Cardiac muscle cell (in vitro differentiated cells and primary cell): Measurements from ENCODE around the gene C6orf15. TPM values are rescaled to one million over a fixed set of nuclear protein-coding genes. Genes with fewer than 3 reads are reported as not detected.
A peak's percentile ranks its signal among the peaks of the same experiment; 100 is the strongest.

Experiments used
- DNase-seq, 2 donors: peaks; one replicate each; pipeline versions ENCODE4 v3.0.0 to v3.0.0-alpha.2; 2010 to 2017; ENCODE audit warnings: low read depth in 1 of 2, low spot score in 1 of 2
- H3K27ac ChIP-seq: fragments of 200-600 bp; sonication (generic); 2 replicates; pipeline ENCODE4 v1.5.1; 2016
- H3K27me3 ChIP-seq: fragments of 200-600 bp; sonication (generic); 2 replicates; pipeline ENCODE4 v1.6.0; 2016; ENCODE audit warnings: control low read depth
- H3K36me3 ChIP-seq: fragments of 200-600 bp; sonication (generic); 2 replicates; pipeline ENCODE4 v1.5.1; 2016; ENCODE audit warnings: control low read depth
- H3K4me1 ChIP-seq: fragments of 200-600 bp; sonication (generic); 2 replicates; pipeline ENCODE4 v1.8.1; 2017; ENCODE audit warnings: low read depth, mild to moderate bottlenecking, mixed run types
- H3K4me3 ChIP-seq: fragments of 200-600 bp; sonication (generic); 2 replicates; pipeline ENCODE4 v1.5.1; 2016; ENCODE audit warnings: mild to moderate bottlenecking
- H3K9me3 ChIP-seq: fragments of 200-600 bp; sonication (generic); 2 replicates; pipeline ENCODE4 v1.5.1; 2017; ENCODE audit warnings: low read depth, mild to moderate bottlenecking, control low read depth
- polyA plus RNA-seq: library from polyadenylated mRNA; unstranded; fragments of >200 nt; fragmentation: Nextera tagmentation; extraction: Ambion mirVana; gene quantifications from 2 replicates; pipeline ENCODE4 v1.2.1, GENCODE V29; 2016
- total RNA-seq: library from RNA; depleted of rRNA; stranded (reverse); fragments of >200 nt; gene quantifications from 2 replicates; pipeline ENCODE4 v1.2.3, GENCODE V29; 2016
- TF ChIP-seq, protein P1 (sequence below): IDR thresholded peaks from 2 replicates; pipeline ENCODE4 v1.5.1; 2012; ENCODE audit warnings: low read depth, mild to moderate bottlenecking, low read length

C6orf15 gene
- total and polyA plus RNA-seq, 2 experiments from 2014 or later: not detected

DNA sequence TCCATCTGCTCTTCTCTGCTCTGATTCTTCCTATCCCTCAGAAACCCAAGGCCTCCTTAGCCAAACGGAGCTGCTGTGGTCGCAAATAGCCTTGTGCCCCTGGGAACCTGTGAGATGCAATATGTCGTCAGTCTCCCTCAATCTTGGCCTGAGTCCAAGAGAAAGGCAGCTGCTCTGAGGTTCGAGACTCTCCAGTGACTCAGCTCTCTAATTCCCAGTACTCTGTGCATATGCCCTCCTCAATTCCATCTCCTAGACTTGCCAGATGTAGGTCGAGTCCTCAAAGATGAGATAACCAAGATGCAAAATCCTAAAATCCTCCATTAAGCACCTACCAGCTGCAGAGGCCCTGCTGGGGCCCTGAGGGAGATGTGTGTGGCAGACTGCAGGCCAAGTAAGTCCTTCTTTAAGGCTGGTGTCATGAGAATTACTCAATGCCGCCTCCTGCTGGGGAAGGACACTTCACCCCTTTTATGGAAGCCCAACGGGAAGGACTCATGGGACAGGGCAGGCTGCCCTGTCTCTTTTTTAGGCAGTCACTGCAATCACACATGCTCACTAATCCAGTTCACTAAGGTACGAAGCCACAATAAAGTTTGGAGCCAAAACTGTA, 28.5 kb downstream of the C6orf15 start:
- no peaks in the 10 kb centered on the region for H3K9me3 ChIP-seq
- H3K4me1 ChIP-seq: peaks cover 3% of the 10 kb centered on the region
- no peak overlapping the region for H3K27ac ChIP-seq
- H3K36me3 ChIP-seq: no peaks in the 10 kb centered on the region
- TF ChIP-seq, protein P1, sequence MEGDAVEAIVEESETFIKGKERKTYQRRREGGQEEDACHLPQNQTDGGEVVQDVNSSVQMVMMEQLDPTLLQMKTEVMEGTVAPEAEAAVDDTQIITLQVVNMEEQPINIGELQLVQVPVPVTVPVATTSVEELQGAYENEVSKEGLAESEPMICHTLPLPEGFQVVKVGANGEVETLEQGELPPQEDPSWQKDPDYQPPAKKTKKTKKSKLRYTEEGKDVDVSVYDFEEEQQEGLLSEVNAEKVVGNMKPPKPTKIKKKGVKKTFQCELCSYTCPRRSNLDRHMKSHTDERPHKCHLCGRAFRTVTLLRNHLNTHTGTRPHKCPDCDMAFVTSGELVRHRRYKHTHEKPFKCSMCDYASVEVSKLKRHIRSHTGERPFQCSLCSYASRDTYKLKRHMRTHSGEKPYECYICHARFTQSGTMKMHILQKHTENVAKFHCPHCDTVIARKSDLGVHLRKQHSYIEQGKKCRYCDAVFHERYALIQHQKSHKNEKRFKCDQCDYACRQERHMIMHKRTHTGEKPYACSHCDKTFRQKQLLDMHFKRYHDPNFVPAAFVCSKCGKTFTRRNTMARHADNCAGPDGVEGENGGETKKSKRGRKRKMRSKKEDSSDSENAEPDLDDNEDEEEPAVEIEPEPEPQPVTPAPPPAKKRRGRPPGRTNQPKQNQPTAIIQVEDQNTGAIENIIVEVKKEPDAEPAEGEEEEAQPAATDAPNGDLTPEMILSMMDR: peak; percentile 30
- DNase-seq: peak; percentile 49 to 75
- no peaks in the 10 kb centered on the region for H3K27me3 ChIP-seq
- H3K4me3 ChIP-seq: no peak overlapping the region

DNA sequence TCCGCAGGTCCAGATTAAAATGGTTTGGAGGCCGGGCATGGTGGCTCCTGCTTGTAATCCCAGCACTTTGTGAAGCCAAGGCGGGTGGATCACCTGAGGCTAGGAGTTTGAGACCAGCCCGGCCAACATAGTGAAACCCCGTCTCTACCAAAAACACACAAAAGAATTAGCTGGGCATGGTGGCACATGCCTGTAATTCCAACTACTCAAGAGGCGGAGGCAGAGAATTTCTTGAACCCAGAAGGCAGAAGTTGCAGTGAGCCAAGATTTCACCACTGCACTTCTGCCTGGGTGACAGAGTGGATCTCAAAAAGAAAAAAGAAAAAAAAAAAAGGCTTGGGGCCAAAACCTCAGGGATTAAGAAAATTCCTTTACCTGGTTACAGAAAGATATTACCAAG, 30.5 kb downstream of the C6orf15 start:
- no peaks in the 10 kb centered on the region for H3K9me3 ChIP-seq
- no peak overlapping the region for H3K4me3 ChIP-seq
- H3K36me3 ChIP-seq: no peaks in the 10 kb centered on the region
- peaks cover 3% of the 10 kb centered on the region for H3K4me1 ChIP-seq
- H3K27ac ChIP-seq: no peak overlapping the region
- TF ChIP-seq, protein P1: no peak
- no peaks in the 10 kb centered on the region for H3K27me3 ChIP-seq
- DNase-seq: no peak

DNA sequence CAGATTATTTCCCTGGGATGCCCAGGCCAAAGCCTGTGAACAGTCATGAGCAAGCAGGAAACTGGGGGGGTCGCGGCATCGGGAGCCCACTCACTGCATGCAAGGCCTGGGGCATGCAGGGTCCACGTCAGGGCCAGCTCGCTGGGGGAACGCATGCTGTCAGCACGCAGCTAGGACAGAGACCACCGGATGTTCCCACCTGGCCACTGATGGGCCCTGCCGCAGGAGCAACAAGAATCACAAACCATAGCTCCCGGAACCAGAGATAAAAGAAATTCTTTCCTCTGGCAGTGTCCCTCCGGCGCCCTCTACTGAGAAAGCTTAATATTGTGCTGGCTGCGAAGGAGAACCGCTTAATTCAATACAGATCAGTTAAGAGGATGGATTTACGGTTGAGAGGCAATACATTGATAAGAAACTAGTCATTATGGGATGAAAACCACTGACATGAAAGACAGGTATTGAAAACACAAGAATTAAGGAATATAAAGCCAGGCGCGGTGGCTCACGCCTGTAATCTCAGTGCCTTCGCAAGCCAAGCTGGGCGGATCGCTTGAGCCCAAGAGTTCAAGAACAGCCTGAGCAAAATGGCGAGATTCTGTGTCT, 32.6 kb downstream of the C6orf15 start:
- Histone ChIP-seq H3K27me3 (no peaks in the 10 kb centered on the region), H3K9me3 (no peaks in the 10 kb centered on the region), H3K27ac (no peak overlapping the region), H3K36me3 (no peaks in the 10 kb centered on the region), H3K4me3 (no peak overlapping the region), H3K4me1 (no peaks in the 10 kb centered on the region)
- TF ChIP-seq, protein P1: peak; percentile 84
- peak; percentile 73 to 80 for DNase-seq

DNA sequence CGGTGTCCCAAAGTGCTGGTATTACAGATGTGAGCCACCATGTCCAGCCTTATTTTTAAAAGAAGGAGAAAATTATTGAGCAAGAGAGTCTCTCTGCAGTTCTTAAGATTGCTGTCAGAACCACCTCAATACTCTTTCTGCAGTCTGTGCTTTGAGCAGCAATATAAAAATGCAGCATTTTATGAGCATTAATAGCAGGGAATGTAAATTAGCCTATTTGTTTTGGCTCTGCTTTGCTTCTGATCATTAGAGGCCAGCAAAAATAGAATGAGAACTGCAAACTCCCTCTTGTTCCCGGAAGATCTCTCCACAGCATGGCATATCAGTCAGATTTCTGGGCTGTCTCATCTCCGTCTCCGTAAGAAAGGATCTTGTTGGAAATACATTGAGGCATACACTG, 35.8 kb downstream of the C6orf15 start:
- no peaks in the 10 kb centered on the region for H3K36me3 ChIP-seq
- H3K27me3 ChIP-seq: no peaks in the 10 kb centered on the region
- H3K27ac ChIP-seq: no peak overlapping the region
- H3K9me3 ChIP-seq: no peaks in the 10 kb centered on the region
- no peaks in the 10 kb centered on the region for H3K4me1 ChIP-seq
- TF ChIP-seq, protein P1: no peak
- no peak overlapping the region for H3K4me3 ChIP-seq
- no peak for DNase-seq

DNA sequence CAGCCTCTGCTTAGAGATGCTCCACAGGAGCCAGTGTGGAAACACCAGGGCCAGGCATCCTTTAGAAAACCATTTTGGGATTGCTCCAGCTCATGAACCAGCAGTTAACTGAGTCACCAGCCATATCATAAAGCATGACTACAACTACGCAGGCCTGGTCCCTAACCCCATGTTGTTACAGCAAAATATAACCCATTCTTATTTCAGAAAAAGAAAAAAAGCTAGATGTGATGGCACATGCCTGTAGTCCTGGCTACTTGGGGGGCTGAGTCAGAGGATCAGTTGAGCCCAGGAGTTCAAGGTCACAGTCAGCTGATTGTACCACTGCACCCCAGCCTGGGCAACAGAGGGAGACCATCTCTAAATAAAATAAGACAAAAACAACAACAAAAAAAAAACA, 36.8 kb downstream of the C6orf15 start:
- H3K9me3 ChIP-seq: no peaks in the 10 kb centered on the region
- no peak overlapping the region for H3K27ac ChIP-seq
- no peaks in the 10 kb centered on the region for H3K4me1 ChIP-seq
- no peaks in the 10 kb centered on the region for H3K27me3 ChIP-seq
- TF ChIP-seq, protein P1: no peak
- DNase-seq: peak in 1 of 2 donors; percentile 42
- H3K36me3 ChIP-seq: no peaks in the 10 kb centered on the region
- H3K4me3 ChIP-seq: no peak overlapping the region
